Measurements from ENCODE around the gene BIK.

The BIK gene

DNA sequence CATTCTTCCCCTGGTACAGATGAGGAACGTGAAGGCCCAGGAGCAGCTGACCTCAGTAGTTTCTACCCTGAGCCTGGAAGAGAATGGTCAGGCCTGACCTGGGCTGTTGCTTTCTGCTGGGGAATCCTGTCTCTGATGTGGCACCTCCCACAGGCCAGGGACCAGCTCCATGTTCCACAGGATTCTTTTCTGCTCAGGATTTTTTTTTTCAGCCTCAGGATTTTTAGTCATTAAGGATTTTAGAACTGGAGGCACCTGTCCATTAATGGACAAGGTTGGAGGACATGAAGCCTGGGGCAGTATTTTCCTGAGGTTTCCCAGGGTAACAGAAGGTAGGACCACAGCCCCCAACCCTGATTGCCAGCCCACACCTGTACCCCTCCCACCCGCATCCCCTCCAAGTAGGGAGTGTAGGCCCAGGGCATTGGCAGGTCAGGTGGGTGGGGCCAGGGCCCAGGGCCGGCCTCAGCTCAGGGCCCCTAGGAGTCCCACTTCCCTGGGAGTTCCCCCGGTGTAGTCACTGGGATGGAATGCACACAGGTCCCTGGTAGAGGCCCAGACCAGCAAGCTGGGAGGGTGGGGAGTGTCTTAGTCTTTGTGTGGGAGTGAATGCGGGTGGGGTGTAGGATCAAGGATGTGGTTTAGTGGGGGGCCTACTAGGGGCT lies 16.1 kb downstream of the BIK start:
- Histone ChIP-seq H4K20me1 (peaks cover 0 to 41% (median 25%) of the 10 kb centered on the region in 11 experiments; a peak in 17 of 22 replicates), H3K4me3 (no peak overlapping the region; a peak in 1 of 20 replicates), H3K9ac (peak overlapping the region in 6 of 11 experiments; percentile 28 to 72 (median 63); a peak in 6 of 22 replicates), H3K4me2 (peak overlapping the region; percentile 84 to 100 (median 96); a peak in 21 of 22 replicates), H3K27ac (peak overlapping the region in 4 of 11 experiments; percentile 71 to 78 (median 76); a peak in 7 of 22 replicates), H3K27me3 (no peaks in the 10 kb centered on the region), H3K4me1 (peaks cover 47 to 97% (median 93%) of the 10 kb centered on the region in 10 experiments), H3K9me3 (replicated peaks in 1 of 11) (no peaks in the 10 kb centered on the region), H3K36me3 (peaks cover 0 to 11% (median 8%) of the 10 kb centered on the region in 11 experiments; a peak in 15 of 22 replicates)
- no peak for TF ChIP-seq Cebpa-rat (IDR thresholded peaks at IDR 0.05)

DNA sequence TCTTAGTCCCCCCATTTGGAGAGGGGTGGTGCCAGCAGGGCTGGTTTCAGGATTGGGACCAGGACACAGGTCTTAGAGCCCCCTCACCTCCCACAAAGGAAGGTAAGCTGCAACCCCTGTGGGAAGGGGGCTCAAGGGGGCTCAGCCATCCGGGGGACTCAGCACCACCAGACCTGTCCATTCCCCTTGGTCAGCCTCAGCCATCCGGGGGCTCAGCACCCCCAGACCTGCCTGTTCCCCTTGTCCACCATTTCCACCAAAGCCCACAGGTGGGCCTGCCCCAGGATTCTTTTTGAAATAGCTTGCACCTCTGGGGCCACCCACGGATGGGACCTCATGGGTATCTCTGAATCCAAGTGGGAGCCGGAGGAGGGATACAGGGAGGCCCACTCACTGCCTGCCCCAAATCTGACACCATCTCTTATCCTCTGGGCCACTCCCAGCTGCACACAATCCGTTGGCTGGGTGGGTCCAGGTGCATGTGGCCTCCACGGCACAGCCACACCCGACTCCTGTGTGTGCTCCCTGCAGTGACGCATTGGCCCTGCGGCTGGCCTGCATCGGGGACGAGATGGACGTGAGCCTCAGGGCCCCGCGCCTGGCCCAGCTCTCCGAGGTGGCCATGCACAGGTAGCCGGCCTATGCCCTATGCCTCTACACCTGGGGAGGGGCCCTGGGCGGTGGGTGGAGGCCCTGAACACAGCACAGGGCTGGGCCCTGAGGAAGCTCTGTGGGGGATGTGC lies 16.8 kb downstream of the BIK start:
- Histone ChIP-seq H3K27me3 (no peaks in the 10 kb centered on the region), H3K27ac (peak overlapping the region in 9 of 11 experiments; percentile 7 to 78 (median 71); a peak in 17 of 22 replicates), H4K20me1 (peaks cover 0 to 45% (median 28%) of the 10 kb centered on the region in 11 experiments; a peak in 17 of 22 replicates), H3K4me2 (peak overlapping the region; percentile 84 to 100 (median 96)), H3K4me3 (peak overlapping the region in 3 of 10 experiments; percentile 20 to 48 (median 22); a peak in 3 of 20 replicates), H3K36me3 (peaks cover 0 to 18% (median 15%) of the 10 kb centered on the region in 11 experiments; a peak in 19 of 22 replicates), H3K9ac (peak overlapping the region in 8 of 11 experiments; percentile 28 to 72 (median 62); a peak in 16 of 22 replicates), H3K9me3 (replicated peaks in 1 of 11) (no peaks in the 10 kb centered on the region), H3K4me1 (peaks cover 41 to 95% (median 86%) of the 10 kb centered on the region in 10 experiments)
- TF ChIP-seq Cebpa-rat (IDR thresholded peaks at IDR 0.05): no peak

DNA sequence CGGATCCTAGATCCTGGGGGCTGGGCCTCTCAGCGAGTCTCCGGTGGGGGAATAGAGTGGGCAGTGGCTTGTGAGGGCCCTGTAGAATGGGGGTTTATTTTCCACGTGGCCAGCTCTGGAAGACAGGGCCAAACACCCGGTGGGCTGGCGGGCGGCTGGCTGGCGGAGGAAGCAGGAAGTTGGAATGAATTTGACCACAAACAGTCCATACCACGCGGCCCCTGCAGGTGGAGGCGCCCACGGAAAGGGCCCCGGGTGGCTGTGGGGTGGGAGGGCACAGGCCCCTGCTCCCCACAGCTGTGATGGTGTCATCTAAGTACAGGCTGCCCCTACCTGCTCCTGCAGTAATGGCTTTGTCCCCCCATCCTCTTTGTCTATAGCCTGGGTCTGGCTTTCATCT lies 17.6 kb downstream of the BIK start:
- peak overlapping the region in 5 of 10 experiments; percentile 12 to 48 (median 20); a peak in 7 of 20 replicates for H3K4me3 ChIP-seq
- H3K27me3 ChIP-seq: no peaks in the 10 kb centered on the region
- peaks cover 41 to 87% (median 78%) of the 10 kb centered on the region in 10 experiments for H3K4me1 ChIP-seq
- peak overlapping the region in 9 of 11 experiments; percentile 7 to 78 (median 71); a peak in 17 of 22 replicates for H3K27ac ChIP-seq
- H3K4me2 ChIP-seq: peak overlapping the region; percentile 84 to 100 (median 96)
- TF ChIP-seq Cebpa-rat (IDR thresholded peaks at IDR 0.05): no peak
- peaks cover 0 to 46% (median 34%) of the 10 kb centered on the region in 11 experiments; a peak in 17 of 22 replicates for H4K20me1 ChIP-seq
- H3K9me3 ChIP-seq (replicated peaks in 1 of 11): no peaks in the 10 kb centered on the region
- H3K9ac ChIP-seq: peak overlapping the region in 8 of 11 experiments; percentile 28 to 72 (median 62); a peak in 16 of 22 replicates
- peaks cover 6 to 25% (median 23%) of the 10 kb centered on the region in 11 experiments for H3K36me3 ChIP-seq

DNA sequence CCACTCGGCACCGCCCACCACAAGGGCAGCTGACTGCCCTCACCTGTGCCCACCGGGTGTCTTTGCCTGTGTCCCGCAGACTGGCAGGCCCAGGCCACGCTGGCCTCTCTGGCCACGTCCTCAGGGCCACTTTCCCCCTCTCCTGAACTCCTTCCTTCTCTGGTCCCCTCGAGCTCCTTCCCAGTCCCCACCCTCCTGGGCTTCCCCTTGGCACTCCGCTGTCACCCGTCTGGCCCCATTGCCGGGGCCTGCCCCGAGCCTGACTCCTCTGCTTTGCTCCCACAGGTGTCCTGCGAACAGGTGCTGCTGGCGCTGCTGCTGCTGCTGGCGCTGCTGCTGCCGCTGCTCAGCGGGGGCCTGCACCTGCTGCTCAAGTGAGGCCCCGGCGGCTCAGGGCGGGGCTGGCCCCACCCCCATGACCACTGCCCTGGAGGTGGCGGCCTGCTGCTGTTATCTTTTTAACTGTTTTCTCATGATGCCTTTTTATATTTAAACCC lies 18.4 kb downstream of the BIK start:
- H3K4me2 ChIP-seq: peak overlapping the region; percentile 84 to 100 (median 96)
- peak overlapping the region in 7 of 10 experiments; percentile 12 to 48 (median 31); a peak in 9 of 20 replicates for H3K4me3 ChIP-seq
- H3K27me3 ChIP-seq: no peaks in the 10 kb centered on the region
- no peak for TF ChIP-seq Cebpa-rat (IDR thresholded peaks at IDR 0.05)
- H3K4me1 ChIP-seq: peaks cover 41 to 79% (median 70%) of the 10 kb centered on the region in 10 experiments
- peaks cover 10 to 34% (median 32%) of the 10 kb centered on the region in 11 experiments for H3K36me3 ChIP-seq
- peak overlapping the region in 10 of 11 experiments; percentile 10 to 72 (median 59); a peak in 17 of 22 replicates for H3K9ac ChIP-seq
- peak overlapping the region in 8 of 11 experiments; percentile 51 to 78 (median 72); a peak in 17 of 22 replicates for H3K27ac ChIP-seq
- no peaks in the 10 kb centered on the region for H3K9me3 ChIP-seq (replicated peaks in 1 of 11)
- peaks cover 0 to 51% (median 36%) of the 10 kb centered on the region in 11 experiments; a peak in 17 of 22 replicates for H4K20me1 ChIP-seq

DNA sequence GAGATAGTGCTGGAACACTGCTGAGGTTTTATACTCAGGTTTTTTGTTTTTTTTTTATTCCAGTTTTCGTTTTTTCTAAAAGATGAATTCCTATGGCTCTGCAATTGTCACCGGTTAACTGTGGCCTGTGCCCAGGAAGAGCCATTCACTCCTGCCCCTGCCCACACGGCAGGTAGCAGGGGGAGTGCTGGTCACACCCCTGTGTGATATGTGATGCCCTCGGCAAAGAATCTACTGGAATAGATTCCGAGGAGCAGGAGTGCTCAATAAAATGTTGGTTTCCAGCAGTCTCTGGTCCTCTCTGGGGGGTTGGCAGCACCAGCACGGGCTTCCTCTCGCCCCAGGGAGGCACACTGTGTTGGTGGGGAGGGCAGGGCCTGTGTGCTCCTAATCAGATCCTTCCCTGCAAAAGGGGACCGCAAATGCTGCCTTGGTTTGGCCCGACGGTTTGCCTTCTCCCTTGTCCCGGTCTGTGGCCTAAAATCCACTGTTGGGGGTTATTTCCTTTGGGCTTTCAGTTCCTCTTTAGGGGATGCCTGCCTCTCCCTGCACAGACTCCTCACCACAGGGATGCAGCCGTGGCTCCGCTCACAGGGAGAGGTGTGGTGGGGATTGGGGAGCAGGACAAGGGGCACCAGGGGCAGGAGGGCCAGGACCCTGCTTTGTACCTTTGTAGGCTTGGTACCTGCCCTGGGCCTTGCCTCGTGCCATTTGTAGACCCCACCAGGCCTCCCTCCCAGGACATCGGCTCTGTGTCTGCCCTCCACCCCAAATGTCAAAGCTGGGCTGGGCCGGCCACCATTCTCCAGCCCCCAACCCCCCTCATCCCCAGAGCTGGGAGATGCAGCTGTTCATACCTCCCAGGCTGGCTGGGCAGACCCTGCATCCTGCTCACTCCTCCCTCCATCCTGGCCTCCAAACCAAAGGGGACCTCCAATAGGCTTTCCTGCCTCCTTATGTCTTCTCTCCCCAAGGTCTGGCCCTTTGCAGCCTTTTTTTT lies 19.2 kb downstream of the BIK start:
- Histone ChIP-seq H3K4me2 (peak overlapping the region; percentile 84 to 100 (median 96)), H3K4me1 (peaks cover 41 to 71% (median 62%) of the 10 kb centered on the region in 10 experiments), H3K36me3 (peaks cover 18 to 42% (median 39%) of the 10 kb centered on the region in 11 experiments), H3K9me3 (replicated peaks in 1 of 11) (no peaks in the 10 kb centered on the region), H3K27me3 (no peaks in the 10 kb centered on the region), H3K9ac (peak overlapping the region; percentile 10 to 72 (median 57); a peak in 17 of 22 replicates), H4K20me1 (peaks cover 0 to 55% (median 38%) of the 10 kb centered on the region in 11 experiments; a peak in 17 of 22 replicates), H3K27ac (peak overlapping the region in 8 of 11 experiments; percentile 19 to 78 (median 69); a peak in 15 of 22 replicates), H3K4me3 (peak overlapping the region in 6 of 10 experiments; percentile 9 to 48 (median 34); a peak in 6 of 20 replicates)
- TF ChIP-seq Cebpa-rat (IDR thresholded peaks at IDR 0.05): no peak

DNA sequence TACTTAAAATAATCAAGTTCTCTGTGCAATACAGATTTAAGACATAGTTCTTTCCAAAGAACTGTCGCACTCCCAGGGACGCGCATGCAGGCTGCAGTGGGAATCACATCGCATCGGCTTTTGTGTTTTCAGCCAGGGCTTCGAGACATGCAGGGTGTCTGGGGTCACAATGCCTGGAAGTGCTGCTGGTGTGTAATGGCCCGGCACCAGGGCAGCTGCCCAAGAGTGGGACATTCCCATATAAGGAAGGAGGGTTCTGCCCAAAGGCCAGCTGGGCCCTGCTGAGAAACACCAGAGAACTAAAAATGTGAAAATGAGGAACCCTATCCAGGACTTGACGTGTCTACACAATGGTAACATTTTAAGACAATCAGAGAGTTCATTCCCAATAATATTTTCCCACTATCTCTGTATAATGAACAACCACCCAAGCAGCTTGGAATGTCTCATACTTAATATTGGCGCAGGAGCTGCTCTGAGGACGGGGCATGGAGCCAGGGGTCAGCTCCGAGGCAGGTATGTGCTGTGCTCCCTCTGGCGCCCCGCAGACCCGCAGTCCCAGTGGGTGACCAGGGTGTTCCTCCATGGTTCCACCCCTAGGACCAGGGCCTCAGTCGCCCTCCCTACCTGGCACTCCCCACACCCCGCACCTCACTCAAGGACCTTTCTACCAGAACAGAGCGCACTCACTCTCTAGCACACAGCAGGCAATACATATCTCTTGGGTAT lies 21.4 kb downstream of the BIK start:
- Histone ChIP-seq H3K27ac (no peak overlapping the region), H3K4me3 (no peak overlapping the region), H3K9me3 (replicated peaks in 1 of 11) (no peaks in the 10 kb centered on the region), H3K4me1 (peaks cover 45 to 66% (median 56%) of the 10 kb centered on the region in 10 experiments), H3K9ac (no peak overlapping the region), H4K20me1 (peaks cover 0 to 73% (median 39%) of the 10 kb centered on the region in 11 experiments; a peak in 17 of 22 replicates), H3K4me2 (no peak overlapping the region), H3K27me3 (no peaks in the 10 kb centered on the region), H3K36me3 (peaks cover 29 to 63% (median 58%) of the 10 kb centered on the region in 11 experiments)
- TF ChIP-seq Cebpa-rat (IDR thresholded peaks at IDR 0.05): no peak

DNA sequence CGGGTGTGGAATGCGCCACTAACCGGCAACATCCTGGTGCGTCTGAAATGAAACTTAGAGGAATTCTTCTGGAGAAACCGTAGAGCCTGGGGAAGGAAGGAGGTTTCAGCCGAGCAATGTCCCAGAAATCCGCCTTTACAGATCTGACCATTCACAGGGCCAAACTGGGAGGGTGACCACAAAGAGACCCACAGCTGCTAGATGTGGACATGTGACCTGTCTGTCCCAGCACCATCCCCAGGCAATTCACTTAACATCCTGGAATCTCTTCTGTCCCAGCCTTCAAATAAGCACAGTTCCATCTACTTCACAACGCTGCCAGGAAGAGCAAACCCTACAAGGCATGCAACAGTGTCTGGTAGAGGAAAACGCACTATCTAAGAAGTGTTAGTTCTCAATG lies 22.9 kb downstream of the BIK start:
- no peaks in the 10 kb centered on the region for H3K27me3 ChIP-seq
- H3K36me3 ChIP-seq: peaks cover 42 to 78% (median 72%) of the 10 kb centered on the region in 11 experiments

More for the DNA sequence above, 22.9 kb downstream of the BIK start:
- Histone ChIP-seq H4K20me1 (peaks cover 0 to 80% (median 39%) of the 10 kb centered on the region in 11 experiments; a peak in 17 of 22 replicates), H3K4me1 (peaks cover 36 to 66% (median 55%) of the 10 kb centered on the region in 10 experiments), H3K9ac (no peak overlapping the region), H3K9me3 (replicated peaks in 1 of 11) (no peaks in the 10 kb centered on the region), H3K27ac (no peak overlapping the region), H3K4me3 (no peak overlapping the region), H3K4me2 (no peak overlapping the region)
- no peak for TF ChIP-seq Cebpa-rat (IDR thresholded peaks at IDR 0.05)

All from BLaER1 treated with 17β-estradiol and CSF1 and Interleukin-3, amounts not matched to agents 10 nM and 100 nM (cell line).